Epithelial cell of proximal tubule (primary cell): Measurements from ENCODE around the gene COL23A1. TPM values are rescaled to one million over a fixed set of nuclear protein-coding genes. Genes with fewer than 3 reads are reported as not detected.

Experiments
- DNase-seq: peaks from one replicate; pipeline ENCODE4 v3.0.0-alpha.2; 2011; ENCODE audit warnings: low read depth
- H3K4me3 ChIP-seq: 2 replicates; pipeline ENCODE4 v1.5.1; 2011; ENCODE audit warnings: low read depth, mild to moderate bottlenecking, low read length
- CTCF ChIP-seq: conservative IDR thresholded peaks from 2 replicates; pipeline ENCODE4 v1.5.1; 2012; ENCODE audit warnings: low read depth, mild to moderate bottlenecking, low read length
- total RNA-seq: library from RNA; depleted of rRNA; stranded (reverse); fragments of >200 nt; gene quantifications from 2 replicates; pipeline ENCODE4 v1.2.3, GENCODE V29; 2015

COL23A1 gene
- total RNA-seq, 1 donor from 2014 or later = not detected

- TF ChIP-seq CTCF = no peak
- no peak for DNase-seq
- H3K4me3 ChIP-seq = no peak overlapping the region
These were observed 16.1 kb upstream of the COL23A1 start for GRCh38 chr5:178606269-178606668.

GRCh38 chr5:178605788-178606187 is 15.6 kb upstream of the COL23A1 start:
- H3K4me3 ChIP-seq = no peak overlapping the region
- TF ChIP-seq CTCF = no peak
- DNase-seq = no peak

GRCh38 chr5:178602752-178603151 is 12.6 kb upstream of the COL23A1 start:
- TF ChIP-seq CTCF = no peak
- no peak overlapping the region for H3K4me3 ChIP-seq
- DNase-seq = no peak

- no peak for DNase-seq
- no peak for TF ChIP-seq CTCF
- H3K4me3 ChIP-seq = no peak overlapping the region
These were observed 5.6 kb upstream of the COL23A1 start for GRCh38 chr5:178595750-178596149.

- no peak for DNase-seq
- no peak for TF ChIP-seq CTCF
- no peak overlapping the region for H3K4me3 ChIP-seq
These were observed 5.0 kb upstream of the COL23A1 start for GRCh38 chr5:178595150-178595549.

- no peak for DNase-seq
- TF ChIP-seq CTCF = no peak
- no peak overlapping the region for H3K4me3 ChIP-seq
These were observed 781 bp upstream of the COL23A1 start for GRCh38 chr5:178590924-178591423.

GRCh38 chr5:178589180-178590140 is 733 bp downstream of the COL23A1 start:
- DNase-seq = no peak
- peak; percentile 25 for TF ChIP-seq CTCF
- H3K4me3 ChIP-seq = peak overlapping the region; percentile 50
